ENCODE results near the gene TIMELESS. TPM values are rescaled to one million over a fixed set of nuclear protein-coding genes. Genes with fewer than 3 reads are reported as not detected.

Gene TIMELESS
- total and polyA plus RNA-seq, 10 donors = 9.9 to 17.7 (median 12.7) TPM

DNA sequence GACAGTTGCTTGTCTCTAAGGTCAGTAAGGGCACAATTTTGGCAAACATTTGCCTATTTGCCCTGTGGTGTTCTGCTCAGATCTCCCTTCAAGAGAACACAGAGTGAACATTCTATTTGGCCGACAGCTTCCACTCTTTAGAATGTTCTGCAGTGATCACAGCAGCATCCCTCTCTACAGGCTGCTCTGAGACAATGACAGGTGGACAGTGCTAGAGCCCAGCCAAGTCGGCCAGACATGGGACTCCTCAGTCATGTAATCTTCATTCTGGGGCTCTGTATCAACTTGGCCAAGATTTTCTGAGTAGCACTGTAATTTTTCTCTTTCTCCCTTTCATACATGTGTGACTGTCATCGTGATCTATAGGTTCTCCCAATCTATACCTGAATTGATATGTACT lies 34.8 kb downstream of the TIMELESS start:
- no peak for DNase-seq
- Histone ChIP-seq H3K4me1 (no peaks in the 10 kb centered on the region), H3K36me3 (peaks cover 0 to 58% (median 16%) of the 10 kb centered on the region in 6 donors), H3K27ac (no peak overlapping the region), H3K27me3 (replicated peaks in 1 of 7) (no peaks in the 10 kb centered on the region), H3K4me3 (no peak overlapping the region), H3K9me3 (no peaks in the 10 kb centered on the region)
- TF ChIP-seq POLR2AphosphoS5 (IDR thresholded peaks at IDR 0.05) = no peak
- TF ChIP-seq POLR2A (IDR thresholded peaks at IDR 0.05) = no peak
- TF ChIP-seq, protein P1, sequence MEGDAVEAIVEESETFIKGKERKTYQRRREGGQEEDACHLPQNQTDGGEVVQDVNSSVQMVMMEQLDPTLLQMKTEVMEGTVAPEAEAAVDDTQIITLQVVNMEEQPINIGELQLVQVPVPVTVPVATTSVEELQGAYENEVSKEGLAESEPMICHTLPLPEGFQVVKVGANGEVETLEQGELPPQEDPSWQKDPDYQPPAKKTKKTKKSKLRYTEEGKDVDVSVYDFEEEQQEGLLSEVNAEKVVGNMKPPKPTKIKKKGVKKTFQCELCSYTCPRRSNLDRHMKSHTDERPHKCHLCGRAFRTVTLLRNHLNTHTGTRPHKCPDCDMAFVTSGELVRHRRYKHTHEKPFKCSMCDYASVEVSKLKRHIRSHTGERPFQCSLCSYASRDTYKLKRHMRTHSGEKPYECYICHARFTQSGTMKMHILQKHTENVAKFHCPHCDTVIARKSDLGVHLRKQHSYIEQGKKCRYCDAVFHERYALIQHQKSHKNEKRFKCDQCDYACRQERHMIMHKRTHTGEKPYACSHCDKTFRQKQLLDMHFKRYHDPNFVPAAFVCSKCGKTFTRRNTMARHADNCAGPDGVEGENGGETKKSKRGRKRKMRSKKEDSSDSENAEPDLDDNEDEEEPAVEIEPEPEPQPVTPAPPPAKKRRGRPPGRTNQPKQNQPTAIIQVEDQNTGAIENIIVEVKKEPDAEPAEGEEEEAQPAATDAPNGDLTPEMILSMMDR (IDR thresholded peaks at IDR 0.05 in 8 of 11, conservative IDR thresholded peaks at IDR 0.05 in 3 of 11) = no peak
- intact Hi-C loops (cut with DNase I; ENCODE audit: low total_unique reads) = no loop called here
- WGBS, 5 donors = 91 to 100% (median 94%) methylated on average over 3 of the region's 3 CpGs

DNA sequence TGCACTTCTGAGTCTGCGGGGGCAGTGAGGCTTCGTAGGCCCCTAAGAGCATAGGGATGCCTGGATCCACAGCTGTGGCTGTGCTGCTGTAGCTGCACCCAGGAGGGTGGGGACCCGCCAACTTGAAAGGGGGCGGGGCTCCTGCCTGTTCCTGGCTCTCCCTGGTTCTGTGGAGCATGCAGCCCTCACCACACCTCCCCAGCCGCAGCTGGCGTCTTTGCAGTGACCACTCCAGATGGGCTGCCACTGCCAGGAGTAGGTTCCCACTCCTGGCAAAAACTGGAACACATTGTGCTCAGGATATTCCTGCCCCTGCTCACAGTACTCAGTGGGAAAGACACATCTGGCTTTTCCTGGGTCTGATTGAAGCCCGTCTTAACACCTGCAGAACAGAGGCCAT lies 35.8 kb downstream of the TIMELESS start:
- Histone ChIP-seq H3K4me3 (no peak overlapping the region), H3K27me3 (replicated peaks in 1 of 7) (no peaks in the 10 kb centered on the region), H3K4me1 (no peaks in the 10 kb centered on the region), H3K36me3 (peaks cover 0 to 48% (median 12%) of the 10 kb centered on the region in 6 donors), H3K9me3 (no peaks in the 10 kb centered on the region), H3K27ac (no peak overlapping the region)
- WGBS, 5 donors = 84 to 98% (median 93%) methylated on average over 3 to 7 of the region's 7 CpGs
- TF ChIP-seq, protein P1 (IDR thresholded peaks at IDR 0.05 in 8 of 11, conservative IDR thresholded peaks at IDR 0.05 in 3 of 11) = no peak
- no peak for TF ChIP-seq POLR2A (IDR thresholded peaks at IDR 0.05)
- TF ChIP-seq POLR2AphosphoS5 (IDR thresholded peaks at IDR 0.05) = no peak
- DNase-seq = no peak
- intact Hi-C loops (cut with DNase I; ENCODE audit: low total_unique reads) = no loop called here

DNA sequence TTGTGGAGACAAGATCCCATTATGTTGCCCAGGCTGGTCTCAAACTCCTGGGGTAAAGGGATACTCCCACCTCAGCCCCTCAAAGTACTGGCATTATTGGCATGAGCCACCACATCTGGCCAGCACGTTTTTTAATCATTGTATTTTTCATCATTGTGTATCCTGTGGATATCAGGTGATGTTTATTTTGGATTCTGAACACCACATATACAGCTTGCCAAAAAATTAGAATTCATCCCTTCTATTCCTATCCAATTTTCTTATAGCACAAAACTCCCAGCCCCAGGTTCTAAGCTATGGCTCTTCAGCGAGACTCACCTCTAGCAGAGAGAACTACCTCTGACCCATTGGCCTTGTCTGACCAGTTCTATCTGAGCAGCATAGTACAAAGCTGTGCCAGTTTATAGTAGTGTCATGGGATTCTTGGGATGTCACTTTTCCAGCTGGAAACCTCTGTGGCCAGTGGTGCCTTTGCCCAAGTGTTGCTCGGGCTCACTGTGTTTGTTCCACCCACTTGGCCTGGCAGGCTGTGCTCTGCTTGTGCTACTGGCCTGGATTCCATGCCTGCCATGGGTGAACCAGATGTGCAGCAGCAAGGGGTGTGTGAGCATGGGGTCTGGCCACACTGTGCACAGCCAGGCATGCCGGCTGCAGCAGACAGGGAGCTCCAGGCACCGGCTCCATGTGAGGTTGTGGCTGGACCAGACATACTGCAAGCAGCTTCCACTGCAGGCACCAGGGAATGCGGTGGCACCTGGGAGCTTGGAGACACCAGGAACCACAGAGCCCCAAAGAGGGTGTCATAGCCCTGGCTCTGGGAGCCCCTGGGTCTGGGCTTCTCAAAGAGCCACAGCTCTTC lies 37.2 kb downstream of the TIMELESS start:
- no peak for DNase-seq
- intact Hi-C loops (cut with DNase I; ENCODE audit: low total_unique reads) = no loop called here
- Histone ChIP-seq H3K27ac (no peak overlapping the region), H3K9me3 (no peaks in the 10 kb centered on the region), H3K4me3 (no peak overlapping the region), H3K4me1 (no peaks in the 10 kb centered on the region), H3K36me3 (peaks cover 0 to 35% (median 3%) of the 10 kb centered on the region in 6 donors), H3K27me3 (replicated peaks in 1 of 7) (no peaks in the 10 kb centered on the region)
- TF ChIP-seq POLR2A (IDR thresholded peaks at IDR 0.05) (no peak), POLR2AphosphoS5 (IDR thresholded peaks at IDR 0.05) (no peak)
- TF ChIP-seq, protein P1 (IDR thresholded peaks at IDR 0.05 in 8 of 11, conservative IDR thresholded peaks at IDR 0.05 in 3 of 11) = no peak
- WGBS, 5 donors = 82 to 91% (median 89%) methylated on average over 3 to 6 of the region's 6 CpGs

DNA sequence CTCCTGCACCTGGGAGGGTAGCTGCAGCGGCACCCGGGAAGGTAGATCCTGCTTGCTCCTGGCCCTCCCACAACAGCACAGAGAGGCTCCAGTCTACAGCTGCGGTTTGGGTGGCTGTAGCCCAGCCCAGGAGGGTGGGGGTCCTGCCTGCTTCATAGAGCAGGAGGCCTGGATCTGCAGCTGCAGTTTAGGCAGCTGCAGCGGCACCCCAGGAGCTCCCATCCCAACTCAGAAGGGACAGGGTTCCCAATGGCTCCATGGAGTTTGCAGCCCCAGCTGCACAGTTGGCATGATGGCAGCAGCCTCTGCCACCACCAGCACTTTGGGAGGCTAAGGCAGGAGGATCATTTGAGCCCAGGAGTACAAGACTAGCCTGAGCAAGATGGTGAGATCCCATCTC lies 38.5 kb downstream of the TIMELESS start:
- intact Hi-C loops (cut with DNase I; ENCODE audit: low total_unique reads) = no loop called here
- H3K4me1 ChIP-seq = no peaks in the 10 kb centered on the region
- H3K9me3 ChIP-seq = no peaks in the 10 kb centered on the region
- peaks cover 0 to 22% (median 0%) of the 10 kb centered on the region in 6 donors for H3K36me3 ChIP-seq
- no peak overlapping the region for H3K27ac ChIP-seq
- no peaks in the 10 kb centered on the region for H3K27me3 ChIP-seq (replicated peaks in 1 of 7)
- WGBS, 5 donors = 91 to 100% (median 91%) methylated on average over 1 to 4 of the region's 4 CpGs
- no peak for DNase-seq
- H3K4me3 ChIP-seq = no peak overlapping the region
- TF ChIP-seq POLR2A (IDR thresholded peaks at IDR 0.05) (no peak), POLR2AphosphoS5 (IDR thresholded peaks at IDR 0.05) (no peak)
- TF ChIP-seq, protein P1 (IDR thresholded peaks at IDR 0.05 in 8 of 11, conservative IDR thresholded peaks at IDR 0.05 in 3 of 11) = no peak
